Measurements from ENCODE around the gene COPZ2. TPM values are rescaled to one million over a fixed set of nuclear protein-coding genes. Genes with fewer than 3 reads are reported as not detected.

Gene COPZ2
- total and polyA plus RNA-seq, 2 donors (not counting 1 experiment from before 2014, with no cell fraction given): 1.0 to 2.3 TPM

- Histone ChIP-seq H3K4me2 (replicated peaks; ENCODE audit: low read depth, low read length, poor library complexity, severe bottlenecking) (no peak overlapping the region), H3K9me3 (ENCODE audit: control extremely low read depth in 1 of 3, control insufficient read depth in 2 of 3, insufficient read depth in 1 of 3, low read length in 2 of 3) (no peaks in the 10 kb centered on the region), H2AFZ (ENCODE audit: insufficient read depth, low read depth, low read length, poor library complexity, severe bottlenecking) (no peak overlapping the region), H3K79me2 (ENCODE audit: control insufficient read depth, insufficient read depth, low read length) (no peaks in the 10 kb centered on the region), H4K20me1 (ENCODE audit: control insufficient read depth, insufficient read depth, low read length, poor library complexity, severe bottlenecking) (no peaks in the 10 kb centered on the region), H3K36me3 (replicated peaks in 1 of 2; ENCODE audit: control extremely low read depth in 1 of 2, control insufficient read depth in 1 of 2, extremely low read depth in 1 of 2, insufficient read depth in 2 of 2, low read length in 1 of 2) (peaks cover 0 to 11% of the 10 kb centered on the region in 2 experiments), H3K4me1 (ENCODE audit: control insufficient read depth in 2 of 2, insufficient read depth in 2 of 2, low read length in 2 of 2) (no peaks in the 10 kb centered on the region), H3K4me3 (ENCODE audit: control extremely low read depth in 1 of 5, extremely low read depth in 1 of 5, insufficient read depth in 1 of 5, low read depth in 2 of 5, low read length in 4 of 5) (no peak overlapping the region), H3K27me3 (replicated peaks in 1 of 4; ENCODE audit: control extremely low read depth in 1 of 4, control insufficient read depth in 3 of 4, insufficient read depth in 4 of 4, low read length in 3 of 4) (peaks cover 0 to 4% (median 0%) of the 10 kb centered on the region in 4 experiments), H3K9ac (ENCODE audit: low read length) (no peak overlapping the region), H3K27ac (ENCODE audit: low read length in 2 of 2) (no peak overlapping the region)
- Mint-ChIP-seq H3K9me3 (ENCODE audit: insufficient read depth) (no peaks in the 10 kb centered on the region), H3K4me3 (no peak overlapping the region), H3K4me1 (no peaks in the 10 kb centered on the region), H3K27me3 (no peaks in the 10 kb centered on the region), H3K27ac (no peak overlapping the region)
- ChIA-PET POLR2A (no interaction called here), CTCF (no interaction called here)
- no peak for ATAC-seq (ENCODE audit: low read depth)
- WGBS (ENCODE audit: insufficient coverage): 87% methylated on average over 14 of the region's 17 CpGs
- DNase-seq: no peak
- intact Hi-C loops (cut with micrococcal nuclease): no loop called here
- TF ChIP-seq EZH2 (IDR thresholded peaks at IDR 0.05; ENCODE audit: borderline replicate concordance, insufficient read depth, low read depth, low read length, poor library complexity, severe bottlenecking): no peak
- TF ChIP-seq, protein P1, sequence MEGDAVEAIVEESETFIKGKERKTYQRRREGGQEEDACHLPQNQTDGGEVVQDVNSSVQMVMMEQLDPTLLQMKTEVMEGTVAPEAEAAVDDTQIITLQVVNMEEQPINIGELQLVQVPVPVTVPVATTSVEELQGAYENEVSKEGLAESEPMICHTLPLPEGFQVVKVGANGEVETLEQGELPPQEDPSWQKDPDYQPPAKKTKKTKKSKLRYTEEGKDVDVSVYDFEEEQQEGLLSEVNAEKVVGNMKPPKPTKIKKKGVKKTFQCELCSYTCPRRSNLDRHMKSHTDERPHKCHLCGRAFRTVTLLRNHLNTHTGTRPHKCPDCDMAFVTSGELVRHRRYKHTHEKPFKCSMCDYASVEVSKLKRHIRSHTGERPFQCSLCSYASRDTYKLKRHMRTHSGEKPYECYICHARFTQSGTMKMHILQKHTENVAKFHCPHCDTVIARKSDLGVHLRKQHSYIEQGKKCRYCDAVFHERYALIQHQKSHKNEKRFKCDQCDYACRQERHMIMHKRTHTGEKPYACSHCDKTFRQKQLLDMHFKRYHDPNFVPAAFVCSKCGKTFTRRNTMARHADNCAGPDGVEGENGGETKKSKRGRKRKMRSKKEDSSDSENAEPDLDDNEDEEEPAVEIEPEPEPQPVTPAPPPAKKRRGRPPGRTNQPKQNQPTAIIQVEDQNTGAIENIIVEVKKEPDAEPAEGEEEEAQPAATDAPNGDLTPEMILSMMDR (IDR thresholded peaks at IDR 0.05): no peak
Observed at GRCh38 chr17:47987240-47987835, 50.3 kb downstream of the COPZ2 start.

DNA sequence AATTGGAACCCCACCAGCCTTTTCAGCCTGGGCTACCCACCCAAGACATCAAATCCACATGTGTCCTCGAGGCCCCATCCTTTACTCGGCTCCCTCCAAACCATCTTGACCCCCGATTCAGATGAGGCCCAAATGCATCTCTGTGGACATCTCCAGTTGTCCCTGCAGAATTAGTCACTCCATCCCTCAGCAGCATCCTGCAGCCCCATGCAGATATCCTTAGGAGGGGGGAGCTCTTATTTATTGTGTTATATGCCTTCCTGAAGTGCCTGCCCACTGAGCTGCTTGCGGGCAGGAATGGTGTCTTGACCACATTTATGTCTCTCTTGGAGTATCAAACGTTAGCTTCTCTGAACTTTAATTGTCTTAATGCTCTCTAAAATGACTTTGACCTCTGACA, 51.1 kb downstream of the COPZ2 start:
- Histone ChIP-seq H4K20me1 (ENCODE audit: control insufficient read depth, insufficient read depth, low read length, poor library complexity, severe bottlenecking) (no peaks in the 10 kb centered on the region), H3K9me3 (ENCODE audit: control extremely low read depth in 1 of 3, control insufficient read depth in 2 of 3, insufficient read depth in 1 of 3, low read length in 2 of 3) (no peaks in the 10 kb centered on the region), H3K27ac (ENCODE audit: low read length in 2 of 2) (no peak overlapping the region), H3K9ac (ENCODE audit: low read length) (no peak overlapping the region), H3K27me3 (replicated peaks in 1 of 4; ENCODE audit: control extremely low read depth in 1 of 4, control insufficient read depth in 3 of 4, insufficient read depth in 4 of 4, low read length in 3 of 4) (peaks cover 0 to 4% (median 0%) of the 10 kb centered on the region in 4 experiments), H3K36me3 (replicated peaks in 1 of 2; ENCODE audit: control extremely low read depth in 1 of 2, control insufficient read depth in 1 of 2, extremely low read depth in 1 of 2, insufficient read depth in 2 of 2, low read length in 1 of 2) (peaks cover 0 to 20% of the 10 kb centered on the region in 2 experiments), H3K79me2 (ENCODE audit: control insufficient read depth, insufficient read depth, low read length) (no peaks in the 10 kb centered on the region), H3K4me2 (replicated peaks; ENCODE audit: low read depth, low read length, poor library complexity, severe bottlenecking) (no peak overlapping the region), H2AFZ (ENCODE audit: insufficient read depth, low read depth, low read length, poor library complexity, severe bottlenecking) (no peak overlapping the region), H3K4me1 (ENCODE audit: control insufficient read depth in 2 of 2, insufficient read depth in 2 of 2, low read length in 2 of 2) (no peaks in the 10 kb centered on the region), H3K4me3 (ENCODE audit: control extremely low read depth in 1 of 5, extremely low read depth in 1 of 5, insufficient read depth in 1 of 5, low read depth in 2 of 5, low read length in 4 of 5) (no peak overlapping the region)
- no peak for DNase-seq
- Mint-ChIP-seq H3K27ac (no peak overlapping the region), H3K27me3 (no peaks in the 10 kb centered on the region), H3K9me3 (ENCODE audit: insufficient read depth) (no peaks in the 10 kb centered on the region), H3K4me1 (no peaks in the 10 kb centered on the region), H3K4me3 (no peak overlapping the region)
- ChIA-PET POLR2A (no interaction called here), CTCF (no interaction called here)
- ATAC-seq (ENCODE audit: low read depth): no peak
- intact Hi-C loops (cut with micrococcal nuclease): no loop called here
- TF ChIP-seq, protein P1 (IDR thresholded peaks at IDR 0.05): no peak
- TF ChIP-seq EZH2 (IDR thresholded peaks at IDR 0.05; ENCODE audit: borderline replicate concordance, insufficient read depth, low read depth, low read length, poor library complexity, severe bottlenecking): no peak
- WGBS (ENCODE audit: insufficient coverage): 93% methylated on average over 4 of the region's 5 CpGs
